Ovary (tissue), 9 donors: ENCODE measurements around the gene ADM5. TPM values are rescaled to one million over a fixed set of nuclear protein-coding genes. Genes with fewer than 3 reads are reported as not detected.
"Not testable (repeated sequence)": the region's sequence is repeated elsewhere in the genome, so short reads cannot be mapped to it uniquely, and the experiment has no call there.

ENCODE experiments used
- DNase-seq, 5 donors: peaks; one replicate each; pipeline ENCODE4 v3.0.0-alpha.2; 2019 to 2020
- H3K27ac ChIP-seq, 2 donors: fragments of 200-600 bp; one replicate each; pipeline versions ENCODE4 v1.5.1 to v1.8.0; 2019 to 2022
- H3K27me3 ChIP-seq: fragments of 200-600 bp; one replicate; pipeline ENCODE4 v1.8.0; 2022
- H3K36me3 ChIP-seq: fragments of 200-600 bp; sonication (generic); one replicate; pipeline ENCODE4 v1.5.1; 2019
- H3K4me1 ChIP-seq: one replicate; pipeline ENCODE4 v1.8.1; 2013; ENCODE audit warnings: mild to moderate bottlenecking, moderate library complexity; ENCODE audit not compliant: insufficient read depth
- H3K4me3 ChIP-seq: fragments of 200-600 bp; sonication (generic); one replicate; pipeline ENCODE4 v1.5.1; 2017
- H3K9me3 ChIP-seq, 2 donors: fragments of 200-600 bp in 1 of 2; sonication (generic) in 1 of 2; one replicate each; pipeline versions ENCODE4 v1.5.1 to v1.8.1; 2013 to 2019; ENCODE audit warnings: mild to moderate bottlenecking in 1 of 2, moderate library complexity in 1 of 2
- CTCF ChIP-seq, 3 donors: fragments of 450-650 bp in 2 of 3; fragments of 200-600 bp in 1 of 3; IDR thresholded peaks; one replicate each; pipeline versions ENCODE4 v1.5.1 to v1.8.0; 2016 to 2022; ENCODE audit warnings: antibody characterized with exemption in 3 of 3, mild to moderate bottlenecking in 1 of 3
- EP300 ChIP-seq: sonication (generic); formaldehyde crosslinking; IDR thresholded peaks from one replicate; pipeline ENCODE4 v1.6.1; 2017; ENCODE audit warnings: antibody characterized with exemption
- POLR2A ChIP-seq: fragments of 450-650 bp; IDR thresholded peaks from one replicate; pipeline ENCODE4 v1.6.1; 2017; ENCODE audit warnings: antibody characterized with exemption, mild to moderate bottlenecking, moderate library complexity
- WGBS, 3 donors: extraction: QIAGEN DNeasy Blood & Tissue Kit in 1 of 3; methylation state at CpG; one replicate each; pipeline versions ENCODE4 v1.1.5 to v1.1.7; 2013 to 2017; 5-methylcytosine and 5-hydroxymethylcytosine counted together
- intact Hi-C, 4 donors: fragments of 100-400 bp; cut with DNase I; formaldehyde crosslinking; loops; one replicate each; pipeline versions ENCODE4 v1.11.0 to v1.15.1; 2022 to 2023
- polyA plus RNA-seq, 2 donors: library from polyadenylated mRNA; stranded (reverse); fragments of 200-250 nt in 1 of 2; fragments of 350-450 nt in 1 of 2; fragmentation: Illumina TruSeq in 1 of 2; extraction: RNeasy Lipid Tissue Mini Kit (QIAGEN cat#74804) in 1 of 2; gene quantifications; one replicate each; pipeline ENCODE4 v1.2.3, GENCODE V29; 2013 to 2014
- total RNA-seq, 7 donors: library from RNA; depleted of rRNA in 2 of 7; stranded (reverse); fragments of >200 nt in 2 of 7; fragmentation: NEBNext Ultra II Directional in 3 of 7; extraction: Animal tissue kit (Norgen Biotek cat#: 25700) in 3 of 7; gene quantifications; one replicate each; pipeline versions ENCODE4 v1.1.0 to v1.2.4, GENCODE V29; 2016 to 2023
- donor health status: DM: no; HTN: no; CAD: no; lungs with moderate emphysema.
- donor health status: DM: no; HTN: no; CAD: no.
- donor health status: Bipolar disorder and iron deficiency.
- donor health status: DM: yes; HTN: yes; CAD: no.
- donor health status: DM: no; HTN: no; CAD: no.
- donor health status: DM: yes; HTN: yes; CAD: no.

ADM5 gene
- total and polyA plus RNA-seq, 9 donors = 0.48 to 1.9 (median 1.3) TPM; not detected in 1

- DNase-seq = no peak
- no peaks in the 10 kb centered on the region for H3K27me3 ChIP-seq
- 61 to 63% (median 63%) methylated on average over 8 of the region's 8 CpGs for WGBS, 3 donors
- no peak overlapping the region for H3K4me3 ChIP-seq
- no peaks in the 10 kb centered on the region for H3K36me3 ChIP-seq
- H3K9me3 ChIP-seq = no peaks in the 10 kb centered on the region
- intact Hi-C loops = no loop called here
- no peak for TF ChIP-seq POLR2A
- no peak for TF ChIP-seq CTCF (IDR thresholded peaks at IDR 0.05)
- no peak for TF ChIP-seq EP300
- no peak overlapping the region for H3K27ac ChIP-seq
- H3K4me1 ChIP-seq = peaks cover 3% of the 10 kb centered on the region
These were observed 23.9 kb downstream of the ADM5 start for GRCh38 chr19:49713236-49713845.

DNA sequence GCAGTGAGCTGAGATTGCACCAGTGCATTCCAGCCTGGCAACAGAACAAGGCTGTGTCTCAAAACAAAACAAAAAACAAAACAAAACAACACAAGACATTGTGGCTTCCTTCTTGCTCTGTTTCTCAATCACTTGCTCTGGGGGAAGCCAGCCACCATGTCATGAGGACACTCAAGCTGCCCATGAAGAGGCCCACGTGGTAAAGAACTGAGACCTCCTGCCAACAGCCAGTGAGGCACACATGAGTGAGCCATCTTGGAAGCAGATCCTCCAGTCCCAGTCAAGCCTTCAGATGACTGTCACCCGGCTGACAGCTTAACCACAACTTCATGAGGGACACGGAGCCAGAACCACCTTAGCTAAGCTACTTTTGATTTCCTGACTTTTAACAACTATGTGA, 26.8 kb downstream of the ADM5 start:
- Histone ChIP-seq H3K4me1 (peaks cover 6% of the 10 kb centered on the region), H3K36me3 (no peaks in the 10 kb centered on the region), H3K9me3 (no peaks in the 10 kb centered on the region), H3K27me3 (no peaks in the 10 kb centered on the region), H3K4me3 (no peak overlapping the region), H3K27ac (no peak overlapping the region)
- intact Hi-C loops = no loop called here
- TF ChIP-seq CTCF (IDR thresholded peaks at IDR 0.05) (no peak), EP300 (no peak), POLR2A (no peak)
- no peak for DNase-seq
- WGBS, 3 donors = 65 to 73% (median 72%) methylated on average over 3 of the region's 3 CpGs

- Histone ChIP-seq H3K4me3 (no peak overlapping the region), H3K27me3 (no peaks in the 10 kb centered on the region), H3K9me3 (no peaks in the 10 kb centered on the region), H3K36me3 (no peaks in the 10 kb centered on the region), H3K27ac (peak overlapping the region in 1 of 2 donors; percentile 91), H3K4me1 (peaks cover 6% of the 10 kb centered on the region)
- intact Hi-C loops = no loop called here
- TF ChIP-seq POLR2A (no peak), CTCF (IDR thresholded peaks at IDR 0.05) (no peak), EP300 (no peak)
- whole genome bisulfite sequencing, 3 donors = 29 to 43% (median 41%) methylated on average over 8 of the region's 8 CpGs
- DNase-seq = peak in 2 of 5 donors; percentile 32 to 53
These were observed 29.1 kb downstream of the ADM5 start for GRCh38 chr19:49718511-49718910.

DNA sequence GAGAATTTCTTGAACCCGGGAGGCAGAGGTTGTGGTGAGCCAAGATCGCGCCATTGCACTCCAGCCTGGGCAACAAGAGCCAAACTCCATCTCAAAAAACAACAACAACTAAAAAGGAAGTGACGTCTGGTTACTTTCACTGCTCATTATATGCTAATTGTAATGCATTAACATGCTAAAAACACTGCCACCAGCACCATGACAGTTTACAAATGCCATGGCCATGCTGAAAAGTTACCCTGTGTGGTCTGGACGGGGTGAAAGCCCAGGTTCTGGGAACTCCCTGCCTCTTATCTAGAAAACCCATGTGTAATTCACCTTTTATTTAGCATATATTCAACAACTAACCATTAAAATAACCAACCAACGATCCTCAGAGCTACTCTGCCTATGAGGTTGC, 29.6 kb downstream of the ADM5 start:
- no peaks in the 10 kb centered on the region for H3K27me3 ChIP-seq
- TF ChIP-seq EP300 = no peak
- TF ChIP-seq CTCF (IDR thresholded peaks at IDR 0.05) = no peak
- TF ChIP-seq POLR2A = no peak
- no peak for DNase-seq
- no peak overlapping the region for H3K4me3 ChIP-seq
- no peaks in the 10 kb centered on the region for H3K9me3 ChIP-seq
- intact Hi-C loops = no loop called here
- H3K27ac ChIP-seq = peak overlapping the region in 1 of 2 donors; percentile 91
- H3K4me1 ChIP-seq = peaks cover 6% of the 10 kb centered on the region
- no peaks in the 10 kb centered on the region for H3K36me3 ChIP-seq
- 52 to 60% (median 54%) methylated on average over 6 of the region's 6 CpGs for WGBS, 3 donors

GRCh38 chr19:49719420-49719819, 30.0 kb downstream of the ADM5 start:
- peak in 2 of 5 donors; percentile 33 to 40 for DNase-seq
- intact Hi-C loops, H3K4me1 ChIP-seq, H3K27ac ChIP-seq, H3K36me3 ChIP-seq, H3K4me3 ChIP-seq, H3K27me3 ChIP-seq, H3K9me3 ChIP-seq: not testable (repeated sequence)
- 67 to 71% (median 67%) methylated on average over 22 of the region's 22 CpGs for WGBS, 3 donors
